ENCODE measurements around the gene SAT1. TPM values are rescaled to one million over a fixed set of nuclear protein-coding genes. Genes with fewer than 3 reads are reported as not detected.
"Not testable (repeated sequence)": the region's sequence is repeated elsewhere in the genome, so short reads cannot be mapped to it uniquely, and the experiment has no call there.

Gene SAT1
- 100 to 1,000 TPM; 205 to 209 TPM for total RNA-seq

DNA sequence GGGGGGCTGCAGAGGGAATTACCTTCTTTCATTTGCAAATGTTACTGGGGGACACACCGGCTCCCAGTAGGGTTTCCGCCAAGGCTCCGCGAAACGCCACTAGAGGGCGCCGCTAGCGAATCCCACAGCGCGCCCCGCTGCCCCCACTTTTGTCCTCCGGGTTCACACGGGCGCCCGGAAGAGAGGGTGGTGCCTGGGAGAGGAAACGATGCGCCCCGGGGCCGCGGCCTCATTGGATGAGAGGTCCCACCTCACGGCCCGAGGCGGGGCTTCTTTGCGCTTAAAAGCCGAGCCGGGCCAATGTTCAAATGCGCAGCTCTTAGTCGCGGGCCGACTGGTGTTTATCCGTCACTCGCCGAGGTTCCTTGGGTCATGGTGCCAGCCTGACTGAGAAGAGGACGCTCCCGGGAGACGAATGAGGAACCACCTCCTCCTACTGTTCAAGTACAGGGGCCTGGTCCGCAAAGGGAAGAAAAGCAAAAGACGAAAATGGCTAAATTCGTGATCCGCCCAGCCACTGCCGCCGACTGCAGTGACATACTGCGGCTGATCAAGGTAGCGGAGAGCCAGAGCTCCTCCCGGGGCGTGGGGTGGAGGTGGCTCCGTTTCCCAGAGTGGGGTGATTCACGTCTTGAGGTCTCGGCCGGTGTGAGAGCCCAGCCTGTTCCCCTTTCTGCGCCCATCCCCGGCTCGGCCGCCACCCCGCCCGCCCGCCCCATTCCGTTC is at the start of gene SAT1:
Gene SAT1, plus strand, starts transcription at position 311 of the 726 bp plus-strand sequence. Its CDS starts 179 bp downstream, at position 490.
- peak; percentile 95 for DNase-seq
- no peaks in the 10 kb centered on the region for H3K27me3 Mint-ChIP-seq
- no peaks in the 10 kb centered on the region for H3K9me3 Mint-ChIP-seq
- intact Hi-C loops (cut with micrococcal nuclease) = loop anchor here (1.0 to 5.0 kb wide), 8 partner anchors 40 to 369 kb away; partner anchors contain the start of genes ACOT9, APOO, EIF2S3 and KLHL15
- peak within 1 kb of the TSS; percentile 94 for H3K4me3 Mint-ChIP-seq
- peaks cover 27% of the 10 kb centered on the region for H3K36me3 Mint-ChIP-seq
- CTCF ChIA-PET = interaction anchor here (0.8 to 4.6 kb wide), 8 partner anchors 10 to 271 kb away, joined by 3 to 49 read pairs (median 6); partner anchors contain the start of gene ACOT9
- H3K4me1 Mint-ChIP-seq (ENCODE audit: low read depth) = peaks cover 28% of the 10 kb centered on the region
- peak within 1 kb of the TSS; percentile 96 for H3K27ac Mint-ChIP-seq
- POLR2A ChIA-PET = interaction anchor here (0.8 to 2.1 kb wide), 7 partner anchors 10 to 125 kb away, joined by 3 to 8 read pairs (median 6); partner anchors contain the start of genes ACOT9, APOO, CXorf58 and PRDX4

DNA sequence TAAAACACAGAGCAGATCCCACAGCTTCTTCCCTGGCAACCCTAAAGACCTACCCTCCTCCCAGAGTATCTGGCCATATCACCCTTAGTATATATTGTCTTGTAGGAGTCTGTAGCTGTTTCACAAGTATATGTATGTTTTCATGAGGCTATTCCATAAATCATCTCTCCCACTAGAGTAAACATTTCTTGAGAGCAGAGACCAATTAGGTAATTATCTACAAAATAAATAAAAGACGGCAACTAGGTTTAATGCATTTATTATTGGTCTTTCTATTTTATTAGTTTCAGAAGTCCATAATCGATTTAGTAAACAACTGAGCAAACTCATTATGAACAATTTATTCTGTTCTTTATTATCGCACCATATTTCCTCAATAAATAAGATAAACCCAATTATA is 46.9 kb upstream of the SAT1 start:
- ChIA-PET CTCF (no interaction called here), POLR2A (no interaction called here)
- Mint-ChIP-seq H3K27ac (peak overlapping the region; percentile 43), H3K36me3 (peaks cover 12% of the 10 kb centered on the region), H3K4me3 (no peak overlapping the region), H3K9me3 (no peaks in the 10 kb centered on the region), H3K4me1 (ENCODE audit: low read depth) (peaks cover 36% of the 10 kb centered on the region), H3K27me3 (no peaks in the 10 kb centered on the region)
- DNase-seq = no peak
- intact Hi-C loops (cut with micrococcal nuclease) = no loop called here

DNA sequence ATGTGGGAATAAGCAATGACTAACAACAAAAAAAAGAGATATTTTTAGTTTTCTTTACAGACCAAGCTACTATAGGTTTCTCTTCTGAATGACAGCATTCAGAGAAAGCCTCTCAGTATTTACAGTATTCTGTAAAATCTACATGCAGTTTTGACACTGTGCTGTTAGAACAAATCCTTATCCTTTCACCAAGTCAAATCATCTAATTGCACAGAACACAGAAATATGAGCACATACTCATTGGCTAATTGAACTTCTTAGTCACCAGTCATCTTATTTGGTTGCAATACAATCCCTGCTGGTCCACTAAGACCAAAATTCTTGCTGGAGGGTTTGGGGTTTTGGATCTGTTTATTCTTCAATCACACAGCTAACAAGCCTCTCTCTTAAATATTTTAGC is 45.6 kb upstream of the SAT1 start:
- Mint-ChIP-seq H3K9me3 (no peaks in the 10 kb centered on the region), H3K27me3 (no peaks in the 10 kb centered on the region), H3K27ac (no peak overlapping the region), H3K4me1 (ENCODE audit: low read depth) (peaks cover 37% of the 10 kb centered on the region), H3K4me3 (no peak overlapping the region), H3K36me3 (peaks cover 4% of the 10 kb centered on the region)
- intact Hi-C loops (cut with micrococcal nuclease) = no loop called here
- CTCF ChIA-PET = no interaction called here
- POLR2A ChIA-PET = interaction anchor here (0.5 kb wide), 1 partner anchor 39 kb away, joined by 3 read pairs; no protein-coding TSS in a partner anchor
- no peak for DNase-seq

DNA sequence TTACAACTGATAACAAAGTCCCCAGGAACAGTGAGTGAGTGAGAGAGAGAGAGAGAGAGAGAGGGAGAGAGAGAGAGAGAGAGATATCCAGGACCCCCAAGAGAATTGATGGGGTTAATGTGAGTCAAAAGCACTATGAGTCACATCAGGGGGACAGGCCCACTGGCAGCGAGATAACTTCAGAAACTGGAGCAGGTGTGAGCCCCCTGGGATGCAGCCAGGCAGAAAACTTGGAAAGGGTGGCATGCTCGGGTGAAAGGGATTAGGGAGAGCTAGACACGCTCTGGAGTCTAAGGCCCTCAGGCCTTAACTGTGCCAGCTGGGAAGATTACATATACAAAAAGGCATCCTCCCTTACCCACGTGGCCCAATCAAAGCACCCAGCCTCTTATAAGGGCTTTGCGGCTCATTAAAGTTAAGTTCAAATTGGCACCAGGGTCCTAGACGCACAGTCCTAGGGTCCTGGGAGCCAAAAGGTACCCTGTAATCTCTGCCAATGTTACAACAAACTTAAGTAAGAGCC is 40.7 kb upstream of the SAT1 start:
- intact Hi-C loops (cut with micrococcal nuclease) = loop anchor here (1.0 kb wide), 1 partner anchor 312 kb away; the partner anchor contains the start of gene EIF2S3
- ChIA-PET POLR2A (interaction anchor here (1.0 to 1.9 kb wide), 9 partner anchors 9 to 313 kb away, joined by 3 to 7 read pairs (median 4); partner anchors contain the start of genes EIF2S3, PRDX4 and SAT1), CTCF (interaction anchor here (0.6 to 1.5 kb wide), 2 partner anchors 40 to 42 kb away, joined by 3 to 6 read pairs; partner anchors contain the start of gene SAT1)
- H3K4me1 Mint-ChIP-seq (ENCODE audit: low read depth) = peaks cover 32% of the 10 kb centered on the region
- DNase-seq = peak; percentile 24
- H3K4me3 Mint-ChIP-seq = peak overlapping the region; percentile 86
- H3K36me3 Mint-ChIP-seq = no peaks in the 10 kb centered on the region
- no peaks in the 10 kb centered on the region for H3K9me3 Mint-ChIP-seq
- peak overlapping the region; percentile 86 for H3K27ac Mint-ChIP-seq
- H3K27me3 Mint-ChIP-seq = no peaks in the 10 kb centered on the region

DNA sequence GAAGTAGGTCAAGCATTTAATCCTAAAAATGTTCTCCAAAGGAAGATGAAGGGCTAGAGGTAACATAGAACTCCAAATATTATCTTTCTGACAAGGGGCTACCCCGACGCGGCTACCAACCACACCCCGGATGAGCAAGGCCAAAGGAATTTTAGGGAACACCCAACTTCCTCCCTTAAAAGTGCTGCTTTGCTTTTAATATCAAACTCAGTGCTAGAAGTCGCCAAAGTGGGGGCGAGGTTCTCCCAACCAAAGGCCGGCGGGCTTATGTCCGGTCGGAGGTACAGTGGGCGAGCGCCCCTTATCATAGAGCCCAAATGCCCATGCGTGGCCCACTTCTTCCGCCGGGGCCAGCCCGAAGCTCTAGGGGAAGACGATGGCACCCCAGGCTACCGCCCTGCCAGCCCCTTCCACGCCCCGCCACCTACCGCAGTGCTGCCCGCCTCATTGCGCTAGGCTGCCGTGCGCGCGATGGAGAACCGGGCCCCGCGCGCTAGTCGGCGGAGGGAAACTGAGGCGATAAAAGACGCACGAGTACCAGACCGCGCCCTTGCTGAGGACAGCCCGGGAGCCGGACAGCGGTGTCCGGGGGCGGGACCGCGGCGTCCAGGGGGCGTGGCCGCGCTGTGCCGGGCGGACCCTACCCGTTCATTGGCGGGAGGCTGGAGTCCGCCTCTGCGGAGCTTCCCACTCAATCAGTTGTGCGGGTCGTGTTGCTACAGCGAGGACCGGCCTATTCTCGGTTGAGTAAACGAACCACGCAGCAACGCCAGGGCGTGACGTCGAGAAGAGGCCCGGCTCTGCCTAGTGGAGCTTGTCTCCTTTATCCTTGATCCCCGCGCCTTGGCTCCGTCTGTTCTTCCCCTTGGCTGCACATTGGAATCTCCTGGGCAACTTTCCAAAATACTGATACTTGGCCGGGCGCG is 40.0 kb upstream of the SAT1 start, which contains the start of gene ACOT9:
Gene ACOT9, minus strand, starts transcription at position 580 of the 926 bp plus-strand sequence. Its CDS starts 132 bp downstream, at position 448.
- H3K36me3 Mint-ChIP-seq = no peaks in the 10 kb centered on the region
- no peaks in the 10 kb centered on the region for H3K9me3 Mint-ChIP-seq
- intact Hi-C loops (cut with micrococcal nuclease) = loop anchor here (1.0 kb wide), 4 partner anchors 11 to 407 kb away; partner anchors contain the start of gene EIF2S3
- peak within 1 kb of the TSS; percentile 86 for H3K4me3 Mint-ChIP-seq
- peak; percentile 87 for DNase-seq
- peak within 1 kb of the TSS; percentile 86 for H3K27ac Mint-ChIP-seq
- POLR2A ChIA-PET = interaction anchor here (0.5 to 1.9 kb wide), 9 partner anchors 10 to 312 kb away, joined by 3 to 7 read pairs (median 4); partner anchors contain the start of genes EIF2S3, PRDX4 and SAT1
- CTCF ChIA-PET = interaction anchor here (0.6 to 1.5 kb wide), 3 partner anchors 9 to 159 kb away, joined by 3 to 6 read pairs (median 4); partner anchors contain the start of gene SAT1
- H3K27me3 Mint-ChIP-seq = no peaks in the 10 kb centered on the region
- peaks cover 32% of the 10 kb centered on the region for H3K4me1 Mint-ChIP-seq (ENCODE audit: low read depth)

DNA sequence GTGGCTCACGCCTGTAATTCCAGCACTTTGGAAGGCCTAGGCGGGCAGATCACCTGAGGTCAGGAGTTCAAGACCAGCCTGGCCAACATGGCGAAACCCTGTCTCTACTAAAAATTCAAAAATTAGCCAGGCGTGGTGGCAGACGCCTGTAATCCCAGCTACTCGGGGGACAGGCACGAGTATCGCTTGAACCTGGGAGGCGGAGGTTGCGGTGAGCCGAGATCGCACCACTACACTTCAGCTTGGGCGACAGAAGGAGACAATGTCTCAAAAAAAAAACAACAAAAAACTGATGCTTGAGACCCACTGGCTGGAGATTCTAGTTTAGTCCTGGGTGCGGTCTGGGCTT is 39.4 kb upstream of the SAT1 start:
- ChIA-PET POLR2A (interaction anchor here (0.5 to 1.9 kb wide), 9 partner anchors 9 to 158 kb away, joined by 3 to 7 read pairs (median 4); partner anchors contain the start of genes PRDX4 and SAT1), CTCF (interaction anchor here (1.0 to 1.5 kb wide), 2 partner anchors 39 to 158 kb away, joined by 4 to 6 read pairs; partner anchors contain the start of gene SAT1)
- not testable (repeated sequence) for H3K36me3 Mint-ChIP-seq, DNase-seq, H3K9me3 Mint-ChIP-seq, H3K27me3 Mint-ChIP-seq
- Mint-ChIP-seq H3K4me3 (peak overlapping the region; percentile 80), H3K27ac (peak overlapping the region; percentile 86), H3K4me1 (ENCODE audit: low read depth) (peaks cover 30% of the 10 kb centered on the region)
- intact Hi-C loops (cut with micrococcal nuclease) = loop anchor here (1.0 kb wide), 3 partner anchors 11 to 407 kb away; no protein-coding TSS in a partner anchor

DNA sequence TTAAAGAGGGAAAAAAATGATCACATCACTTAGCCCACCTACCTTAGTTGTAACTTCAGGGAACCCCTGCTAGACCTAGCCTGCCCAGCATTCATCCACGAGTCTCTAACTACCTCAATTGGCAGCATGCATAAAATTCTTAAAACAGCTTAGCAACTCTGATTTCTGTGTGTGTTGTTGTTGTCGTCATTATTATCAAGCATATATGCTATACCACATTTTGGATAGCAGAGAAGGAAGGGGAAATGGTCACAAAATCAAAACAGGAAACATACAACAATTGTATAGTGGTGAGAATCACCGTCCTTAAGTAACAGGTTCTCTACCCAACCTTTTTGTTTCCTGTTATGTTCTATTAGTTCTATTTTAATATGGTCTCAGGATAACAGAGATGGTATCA is 37.2 kb upstream of the SAT1 start:
- no peak overlapping the region for H3K27ac Mint-ChIP-seq
- H3K4me1 Mint-ChIP-seq (ENCODE audit: low read depth) = peaks cover 23% of the 10 kb centered on the region
- POLR2A ChIA-PET = no interaction called here
- H3K36me3 Mint-ChIP-seq = no peaks in the 10 kb centered on the region
- intact Hi-C loops (cut with micrococcal nuclease) = no loop called here
- H3K4me3 Mint-ChIP-seq = no peak overlapping the region
- H3K27me3 Mint-ChIP-seq = no peaks in the 10 kb centered on the region
- CTCF ChIA-PET = interaction anchor here (1.8 kb wide), 1 partner anchor 156 kb away, joined by 6 read pairs; no protein-coding TSS in a partner anchor
- H3K9me3 Mint-ChIP-seq = no peaks in the 10 kb centered on the region
- DNase-seq = no peak

DNA sequence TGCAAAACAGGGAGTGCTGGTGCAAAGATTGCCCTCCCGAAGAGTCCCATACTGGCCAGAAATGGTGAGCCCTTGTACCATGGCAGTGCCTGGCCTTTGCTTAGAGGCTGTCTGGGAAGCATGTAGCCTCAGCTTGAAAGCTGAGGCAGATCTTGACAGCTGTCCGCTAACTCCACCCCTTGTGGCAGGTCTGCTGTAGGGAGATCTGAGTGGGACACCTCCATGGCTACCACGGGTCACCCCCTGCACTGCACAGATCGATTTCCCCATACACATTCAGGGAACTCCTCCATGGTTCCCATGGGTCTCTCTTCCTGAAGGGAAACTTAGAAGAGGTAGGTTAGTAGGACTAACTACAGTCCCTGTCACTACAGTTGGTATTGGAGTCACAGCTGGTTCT is 33.8 kb upstream of the SAT1 start:
- Mint-ChIP-seq H3K4me1 (ENCODE audit: low read depth) (peaks cover 12% of the 10 kb centered on the region), H3K27me3 (no peaks in the 10 kb centered on the region), H3K27ac (no peak overlapping the region), H3K9me3 (no peaks in the 10 kb centered on the region), H3K4me3 (no peak overlapping the region), H3K36me3 (no peaks in the 10 kb centered on the region)
- intact Hi-C loops (cut with micrococcal nuclease) = no loop called here
- no peak for DNase-seq
- POLR2A ChIA-PET = no interaction called here
- CTCF ChIA-PET = no interaction called here

- intact Hi-C loops (cut with micrococcal nuclease) = no loop called here
- H3K27me3 Mint-ChIP-seq = no peaks in the 10 kb centered on the region
- no peak overlapping the region for H3K4me3 Mint-ChIP-seq
- CTCF ChIA-PET = no interaction called here
- H3K27ac Mint-ChIP-seq = no peak overlapping the region
- no peaks in the 10 kb centered on the region for H3K36me3 Mint-ChIP-seq
- DNase-seq = no peak
- POLR2A ChIA-PET = no interaction called here
- H3K9me3 Mint-ChIP-seq = no peaks in the 10 kb centered on the region
- H3K4me1 Mint-ChIP-seq (ENCODE audit: low read depth) = peaks cover 10% of the 10 kb centered on the region
These were observed 33.4 kb upstream of the SAT1 start for GRCh38 chrX:23749576-23749975.

- ChIA-PET POLR2A (interaction anchor here (1.8 kb wide), 1 partner anchor 10 kb away, joined by 5 read pairs; the partner anchor contains the start of gene ACOT9), CTCF (interaction anchor here (3.3 kb wide), 1 partner anchor 149 kb away, joined by 15 read pairs; no protein-coding TSS in a partner anchor)
- Mint-ChIP-seq H3K4me1 (ENCODE audit: low read depth) (peaks cover 8% of the 10 kb centered on the region), H3K27ac (no peak overlapping the region), H3K27me3 (no peaks in the 10 kb centered on the region), H3K36me3 (no peaks in the 10 kb centered on the region), H3K9me3 (no peaks in the 10 kb centered on the region), H3K4me3 (no peak overlapping the region)
- intact Hi-C loops (cut with micrococcal nuclease) = no loop called here
- DNase-seq = no peak
These were observed 30.1 kb upstream of the SAT1 start for GRCh38 chrX:23752740-23753415.

GRCh38 chrX:23754664-23755063 is 28.3 kb upstream of the SAT1 start:
- DNase-seq = no peak
- ChIA-PET POLR2A (no interaction called here), CTCF (interaction anchor here (1.8 kb wide), 1 partner anchor 147 kb away, joined by 7 read pairs; no protein-coding TSS in a partner anchor)
- intact Hi-C loops (cut with micrococcal nuclease) = no loop called here
- Mint-ChIP-seq H3K4me3 (no peak overlapping the region), H3K27ac (no peak overlapping the region), H3K4me1 (ENCODE audit: low read depth) (peaks cover 8% of the 10 kb centered on the region), H3K27me3 (no peaks in the 10 kb centered on the region), H3K36me3 (no peaks in the 10 kb centered on the region), H3K9me3 (no peaks in the 10 kb centered on the region)
